ENCODE measurements around the gene PRKAR1A.
A peak's percentile ranks its signal among the peaks of the same experiment; 100 is the strongest.
"Not testable (repeated sequence)": the region's sequence is repeated elsewhere in the genome, so short reads cannot be mapped to it uniquely, and the experiment has no call there.

Gene PRKAR1A

GRCh38 chr17:68579194-68579927 lies 67.1 kb downstream of the PRKAR1A start:
- DNase-seq (ENCODE audit: low read depth) = no peak

- DNase-seq (ENCODE audit: low read depth) = peak; percentile 87
Observed at GRCh38 chr17:68580236-68580770, 68.1 kb downstream of the PRKAR1A start.

DNA sequence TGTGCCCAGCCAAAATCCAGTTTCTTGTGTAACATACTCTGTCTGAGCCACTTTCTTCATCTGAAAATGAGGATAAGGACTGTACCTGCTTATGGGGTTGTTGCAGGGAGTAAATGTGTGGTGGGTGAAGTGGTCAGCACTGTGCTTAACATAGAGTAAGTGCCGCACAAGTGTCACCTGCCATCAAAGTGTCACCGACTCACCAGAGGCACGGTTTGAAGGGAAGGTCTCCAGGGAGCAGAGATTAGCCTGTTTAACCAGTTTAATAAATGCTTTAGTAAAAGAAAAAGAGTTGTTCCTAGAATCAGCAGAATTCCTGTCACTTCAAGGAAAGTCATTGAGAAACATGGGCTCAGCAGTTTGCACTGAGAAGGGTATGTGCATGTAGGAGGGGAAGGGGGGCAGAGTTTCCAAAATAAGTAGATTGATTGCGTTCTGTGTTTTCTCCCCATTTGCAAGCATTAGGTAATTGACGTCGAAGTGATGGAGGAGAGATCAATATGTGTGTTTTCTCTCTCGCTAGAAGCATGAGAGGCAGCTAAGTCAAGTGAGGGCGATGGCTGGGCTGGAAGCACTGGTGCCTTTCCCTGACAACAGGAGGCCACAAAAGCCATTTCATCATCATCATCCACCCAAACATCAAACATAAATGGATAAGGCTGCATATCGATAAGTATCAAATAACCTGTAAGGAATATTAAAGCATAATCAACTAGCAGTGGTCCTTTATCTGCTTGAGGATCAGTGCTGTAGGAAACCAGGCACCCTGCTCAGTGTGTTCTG lies 69.8 kb downstream of the PRKAR1A start:
- DNase-seq (ENCODE audit: low read depth) = no peak

- DNase-seq (ENCODE audit: low read depth) = not testable (repeated sequence)
Observed at GRCh38 chr17:68582867-68583266, 70.6 kb downstream of the PRKAR1A start.

- DNase-seq (ENCODE audit: low read depth) = no peak
Observed at GRCh38 chr17:68584581-68585303, 72.5 kb downstream of the PRKAR1A start.

- DNase-seq (ENCODE audit: low read depth) = no peak
Observed at GRCh38 chr17:68585643-68586042, 73.4 kb downstream of the PRKAR1A start.

DNA sequence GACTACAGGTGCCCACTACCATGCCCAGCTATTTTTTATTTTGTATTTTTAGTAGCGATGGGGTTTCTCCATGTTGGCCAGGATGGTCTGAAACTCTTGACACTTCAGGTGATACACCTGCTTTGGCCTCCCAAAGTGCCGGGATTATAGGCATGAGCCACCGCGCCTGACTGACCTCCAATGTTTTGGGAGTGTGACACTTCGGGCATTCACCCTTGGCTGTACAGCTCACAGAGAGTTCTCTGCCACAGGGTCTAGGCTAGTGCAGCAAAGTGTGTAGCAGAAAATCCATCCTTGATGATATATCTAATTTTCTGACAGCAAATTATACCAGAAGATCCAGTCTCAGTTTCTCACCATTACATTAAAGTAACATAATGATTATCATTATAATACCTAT lies 74.8 kb downstream of the PRKAR1A start:
- no peak for DNase-seq (ENCODE audit: low read depth)

- no peak for DNase-seq (ENCODE audit: low read depth)
Observed at GRCh38 chr17:68587847-68588246, 75.6 kb downstream of the PRKAR1A start.

GRCh38 chr17:68588362-68588761 lies 76.1 kb downstream of the PRKAR1A start:
- DNase-seq (ENCODE audit: low read depth) = no peak

DNA sequence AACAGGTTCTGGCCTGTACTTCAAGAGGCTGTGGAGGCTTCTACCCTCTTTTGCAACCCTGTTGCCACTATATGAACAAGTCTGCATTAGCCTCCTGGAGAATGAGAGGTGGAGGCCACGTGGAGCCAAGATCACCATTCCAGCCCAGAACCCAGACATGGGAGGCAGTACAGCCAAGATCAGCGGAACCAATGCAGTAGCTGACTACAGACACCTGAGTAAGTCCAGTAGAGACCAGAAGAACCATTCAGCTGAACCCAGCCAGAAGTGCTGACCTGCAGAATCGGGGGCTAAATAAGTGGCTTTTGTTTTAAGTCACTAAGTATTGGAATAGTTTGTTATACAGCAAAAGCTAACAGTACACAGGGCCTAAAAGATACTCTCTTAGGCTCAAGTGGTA lies 76.9 kb downstream of the PRKAR1A start:
- no peak for DNase-seq (ENCODE audit: low read depth)

- no peak for DNase-seq (ENCODE audit: low read depth)
Observed at GRCh38 chr17:68591583-68591982, 79.4 kb downstream of the PRKAR1A start.

GRCh38 chr17:68592009-68592408 lies 79.8 kb downstream of the PRKAR1A start:
- no peak for DNase-seq (ENCODE audit: low read depth)

DNA sequence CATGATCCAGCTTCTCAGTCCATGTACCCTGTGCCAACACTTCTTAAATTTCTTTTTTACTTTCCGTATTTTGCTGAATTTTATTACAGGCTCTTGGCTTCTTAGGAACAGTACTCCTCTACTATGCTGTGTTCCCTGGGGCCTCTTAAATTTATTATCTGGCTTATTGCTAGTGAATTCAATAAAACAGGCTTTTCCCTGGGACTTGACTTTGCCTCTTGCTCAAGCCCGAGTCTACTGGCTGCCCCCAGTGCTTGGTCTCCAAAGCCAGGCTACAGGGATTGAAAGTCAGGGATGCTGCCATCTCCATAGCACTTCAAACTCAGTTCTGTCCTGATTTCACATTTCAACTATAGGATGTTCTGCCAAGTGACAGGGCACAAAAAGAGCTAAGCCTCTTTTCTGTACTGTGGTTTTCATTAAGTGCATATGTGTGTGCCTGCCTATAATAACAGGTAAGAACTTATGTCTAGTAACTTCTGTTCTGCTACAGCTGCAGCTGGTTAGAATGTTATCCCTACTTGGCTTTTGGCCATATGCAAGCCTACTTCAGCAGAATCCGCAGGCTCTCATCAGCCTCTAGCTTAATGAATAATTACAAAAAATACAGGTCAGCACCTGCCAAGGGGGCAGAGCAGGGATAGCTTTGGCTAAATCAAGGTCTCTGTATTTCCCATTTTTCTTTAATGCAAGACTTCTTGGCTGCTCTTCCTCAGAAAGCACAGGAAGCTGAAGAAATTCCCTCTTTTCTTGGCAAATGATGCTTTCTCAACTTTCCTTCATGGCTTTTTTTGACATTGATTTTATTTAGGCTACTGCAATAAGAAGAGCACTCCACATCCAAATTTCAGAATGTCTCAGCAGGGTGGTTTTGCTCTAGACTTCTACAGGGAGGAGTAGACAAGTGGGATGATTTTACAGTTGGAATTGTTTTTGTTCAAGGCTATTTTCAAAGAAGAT lies 80.7 kb downstream of the PRKAR1A start:
- peak; percentile 51 for DNase-seq (ENCODE audit: low read depth)

DNA sequence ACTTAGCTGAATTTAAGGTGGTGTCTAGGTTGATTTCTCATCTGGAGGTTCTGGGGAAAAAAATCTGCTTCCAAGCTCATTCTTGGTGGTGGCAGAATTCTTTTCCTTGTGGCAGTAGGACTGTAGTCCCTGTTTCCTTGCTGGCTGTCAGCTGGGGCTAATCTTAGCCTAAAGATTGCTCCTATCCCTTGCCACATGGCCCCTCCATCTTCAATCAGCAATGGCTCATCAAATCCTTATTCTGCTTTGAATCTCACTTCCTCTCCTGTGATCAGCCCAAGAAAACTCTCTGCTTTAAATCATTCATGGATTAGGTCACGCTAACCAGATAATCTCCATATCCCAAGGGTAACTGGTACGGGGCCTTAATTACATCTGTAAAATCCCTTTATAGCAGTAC lies 82.3 kb downstream of the PRKAR1A start:
- DNase-seq (ENCODE audit: low read depth) = no peak

- no peak for DNase-seq (ENCODE audit: low read depth)
Observed at GRCh38 chr17:68595496-68595895, 83.3 kb downstream of the PRKAR1A start.

GRCh38 chr17:68595986-68596385 lies 83.8 kb downstream of the PRKAR1A start:
- no peak for DNase-seq (ENCODE audit: low read depth)

DNA sequence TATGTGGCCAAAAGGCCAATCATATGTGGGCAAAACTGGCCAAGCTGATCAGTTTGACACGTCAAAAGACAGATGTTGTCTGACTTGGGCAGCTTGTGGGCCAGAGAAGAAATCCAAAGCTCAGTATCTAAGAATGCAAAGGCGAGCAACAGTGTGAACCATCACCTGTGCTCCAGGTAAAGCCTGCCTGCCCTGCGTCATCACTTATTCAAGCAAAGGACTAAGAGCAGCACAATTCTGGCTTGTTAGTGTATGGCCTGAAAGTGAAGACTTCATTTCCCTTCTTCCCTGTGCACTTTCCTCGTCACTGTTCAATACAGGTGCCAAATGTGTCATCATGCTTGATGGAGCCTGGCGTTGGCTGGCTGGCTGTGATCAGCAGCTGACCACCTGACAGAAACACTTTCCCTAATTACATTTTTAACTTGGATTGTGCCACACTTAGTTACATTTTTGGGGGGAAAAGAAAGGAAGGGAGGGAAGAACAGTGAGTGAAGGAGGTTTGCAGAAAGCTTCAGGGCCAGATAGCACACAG lies 84.2 kb downstream of the PRKAR1A start:
- no peak for DNase-seq (ENCODE audit: low read depth)

DNA sequence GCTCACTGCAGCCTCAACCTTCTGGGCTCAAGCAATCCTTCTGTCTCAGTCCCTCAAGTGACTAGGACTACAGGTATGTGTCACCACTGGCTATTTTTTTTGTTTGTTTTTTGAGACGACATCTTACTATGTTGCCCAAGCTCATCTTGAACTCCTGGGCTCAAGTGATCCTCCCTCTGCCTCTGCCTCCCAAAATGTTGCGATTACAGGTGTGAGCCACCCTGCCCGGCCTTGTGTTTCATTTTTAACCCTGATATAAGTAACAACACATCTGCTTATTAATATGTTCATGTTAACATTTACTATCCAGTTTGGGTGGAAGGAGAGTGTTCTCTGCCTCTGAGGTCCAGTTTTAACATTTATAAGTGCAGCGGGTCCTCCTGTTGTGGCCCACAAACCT lies 85.8 kb downstream of the PRKAR1A start:
- DNase-seq (ENCODE audit: low read depth) = no peak

- no peak for DNase-seq (ENCODE audit: low read depth)
Observed at GRCh38 chr17:68598545-68598961, 86.3 kb downstream of the PRKAR1A start.

- DNase-seq (ENCODE audit: low read depth) = no peak
Observed at GRCh38 chr17:68599091-68599490, 86.9 kb downstream of the PRKAR1A start.

- no peak for DNase-seq (ENCODE audit: low read depth)
Observed at GRCh38 chr17:68599552-68600066, 87.4 kb downstream of the PRKAR1A start.
